SK-N-MC (cell line): ENCODE data around the gene TMEM259.

ENCODE experiments used
- EZH2 ChIP-seq: fragments of 200-600 bp; sonication (generic); IDR thresholded peaks from one replicate; pipeline ENCODE4 v1.6.1; 2017; ENCODE audit warnings: antibody characterized with exemption
- POLR2AphosphoS5 ChIP-seq: IDR thresholded peaks from 2 replicates; pipeline ENCODE4 v1.6.1; 2012; ENCODE audit warnings: mild to moderate bottlenecking, low read depth, low read length, borderline replicate concordance

GRCh38 chr19:977058-977464, 43.9 kb downstream of the TMEM259 start:
- no peak for TF ChIP-seq EZH2
- no peak for TF ChIP-seq POLR2AphosphoS5
